Keratinocyte (primary cell): Measurements from ENCODE around the gene TRIM10. TPM values are rescaled to one million over a fixed set of nuclear protein-coding genes. Genes with fewer than 3 reads are reported as not detected.

Experiments
- DNase-seq: peaks from one replicate; pipeline ENCODE4 v3.0.0-alpha.2; 2011; ENCODE audit warnings: low read depth, missing footprints, low spot score
- FAIRE-seq: peaks from 2 replicates; lab custom pipeline; 2011; peaks lifted over from hg19 to GRCh38; lab: Jason Lieb, UNC
- H2AFZ ChIP-seq: 2 replicates; pipeline ENCODE4 v1.6.0; 2012; ENCODE audit warnings: low read length, control low read depth, inconsistent platforms; ENCODE audit not compliant: control insufficient read depth
- H3K27ac ChIP-seq: 2 replicates; pipeline ENCODE4 v1.5.1; 2011; ENCODE audit warnings: low read length; ENCODE audit not compliant: control insufficient read depth, insufficient read depth
- H3K27me3 ChIP-seq: 3 replicates; pipeline ENCODE4 v1.6.0; 2011; ENCODE audit warnings: low read length; ENCODE audit not compliant: control insufficient read depth, insufficient read depth; ENCODE audit errors: extremely low read depth
- H3K36me3 ChIP-seq, 2 experiments: 2 replicates in 1 of 2; 3 replicates in 1 of 2; pipeline ENCODE4 v1.5.1; 2011; ENCODE audit warnings: low read length in 2 of 2, mild to moderate bottlenecking in 1 of 2; ENCODE audit not compliant: control insufficient read depth in 2 of 2, insufficient read depth in 2 of 2; ENCODE audit errors: extremely low read depth in 1 of 2
- H3K4me1 ChIP-seq: 3 replicates; pipeline ENCODE4 v1.5.1; 2011; ENCODE audit warnings: low read length; ENCODE audit not compliant: control insufficient read depth, insufficient read depth; ENCODE audit errors: extremely low read depth
- H3K4me2 ChIP-seq: 3 replicates; pipeline ENCODE4 v1.6.0; 2011; ENCODE audit warnings: low read depth, low read length; ENCODE audit not compliant: control insufficient read depth, insufficient read depth; ENCODE audit errors: extremely low read depth
- H3K4me3 ChIP-seq, 3 experiments: fragments of 200-600 bp in 1 of 3; sonication (generic) in 1 of 3; 2 replicates in 2 of 3; 3 replicates in 1 of 3; pipeline ENCODE4 v1.5.1; 2011 to 2016; ENCODE audit warnings: low read length in 3 of 3, mild to moderate bottlenecking in 3 of 3, control low read depth in 2 of 3, inconsistent platforms in 1 of 3, low read depth in 1 of 3, mixed read lengths in 1 of 3, mixed run types in 1 of 3, moderate library complexity in 1 of 3; ENCODE audit not compliant: control insufficient read depth in 2 of 3, insufficient read depth in 2 of 3; ENCODE audit errors: extremely low read depth in 1 of 3
- H3K79me2 ChIP-seq: 2 replicates; pipeline ENCODE4 v1.6.0; 2012; ENCODE audit warnings: low read length; ENCODE audit not compliant: control insufficient read depth, insufficient read depth
- H3K9ac ChIP-seq: 3 replicates; pipeline ENCODE4 v1.6.0; 2011; ENCODE audit warnings: low read length; ENCODE audit not compliant: control insufficient read depth, insufficient read depth; ENCODE audit errors: extremely low read depth
- H3K9me1 ChIP-seq: 3 replicates; pipeline ENCODE4 v1.6.0; 2011; ENCODE audit warnings: low read length; ENCODE audit not compliant: control insufficient read depth, insufficient read depth; ENCODE audit errors: extremely low read depth
- H3K9me3 ChIP-seq: 2 replicates; pipeline ENCODE4 v1.5.1; 2012; ENCODE audit warnings: low read depth, low read length; ENCODE audit not compliant: control insufficient read depth
- H4K20me1 ChIP-seq: 3 replicates; pipeline ENCODE4 v1.6.0; 2011; ENCODE audit warnings: low read length; ENCODE audit not compliant: control insufficient read depth, insufficient read depth; ENCODE audit errors: extremely low read depth
- CTCF ChIP-seq, 3 experiments: IDR thresholded peaks in 1 of 3; conservative IDR thresholded peaks in 1 of 3; optimal IDR thresholded peaks in 1 of 3; 2 replicates in 2 of 3; 3 replicates in 1 of 3; pipeline versions ENCODE3 to v1.5.1; 2011; ENCODE audit warnings: low read length in 3 of 3, mild to moderate bottlenecking in 3 of 3, moderate library complexity in 2 of 3, control low read depth in 1 of 3, inconsistent platforms in 1 of 3; ENCODE audit not compliant: insufficient read depth in 2 of 3; ENCODE audit errors: extremely low read depth in 1 of 3
- EZH2 ChIP-seq: IDR thresholded peaks from one replicate; pipeline ENCODE4 v1.6.1; 2012; ENCODE audit warnings: inconsistent platforms, mild to moderate bottlenecking, low read length, moderate library complexity
- dilution Hi-C: fragments of 300-500 bp; cut with MboI; formaldehyde crosslinking; loops from one replicate; pipeline ENCODE4 v1.7.0; 2020; ENCODE audit warnings: low sequenced_read_pairs; ENCODE audit not compliant: extremely low pct_ligation_motif_present
- polyA plus RNA-seq, 5 experiments: library from polyadenylated mRNA; depleted of rRNA in 3 of 5; stranded (reverse) in 3 of 5; stranded (forward) in 1 of 5; unstranded in 1 of 5; fragments of >200 nt; gene quantifications; 1 replicate in 1 of 5; 2 replicates in 3 of 5; 3 replicates in 1 of 5; pipeline versions ENCODE4 v1.2.1 to v1.2.3, GENCODE V29; 2011 to 2012; ENCODE audit warnings: missing spikeins in 2 of 5, low read depth in 1 of 5, low replicate concordance in 1 of 5

Gene TRIM10
- polyA plus RNA-seq, 1 donor (not counting 4 experiments of a cell fraction or from before 2014, with no cell fraction given), result not detected

- dilution Hi-C loops, result no loop called here
- H2AFZ ChIP-seq, result no peak overlapping the region
- no peaks in the 10 kb centered on the region for H4K20me1 ChIP-seq
- no peaks in the 10 kb centered on the region for H3K36me3 ChIP-seq
- TF ChIP-seq CTCF (optimal IDR thresholded peaks at IDR 0.05 in 1 of 3, IDR thresholded peaks at IDR 0.05 in 1 of 3, conservative IDR thresholded peaks at IDR 0.05 in 1 of 3; ENCODE audit: extremely low read depth in 1 of 3, insufficient read depth in 2 of 3, low read length in 3 of 3) (no peak), EZH2 (no peak)
- H3K4me3 ChIP-seq, result no peak overlapping the region
- H3K9ac ChIP-seq, result no peak overlapping the region
- DNase-seq, result no peak
- H3K27ac ChIP-seq, result no peak overlapping the region
- no peaks in the 10 kb centered on the region for H3K9me3 ChIP-seq
- no peak overlapping the region for H3K4me2 ChIP-seq
- no peaks in the 10 kb centered on the region for H3K9me1 ChIP-seq
- no peak for FAIRE-seq
- H3K79me2 ChIP-seq, result no peaks in the 10 kb centered on the region
- H3K4me1 ChIP-seq, result no peaks in the 10 kb centered on the region
- peaks cover 29% of the 10 kb centered on the region for H3K27me3 ChIP-seq
Measured at GRCh38 chr6:30163918-30164654, 3.1 kb upstream of the TRIM10 start.

DNA sequence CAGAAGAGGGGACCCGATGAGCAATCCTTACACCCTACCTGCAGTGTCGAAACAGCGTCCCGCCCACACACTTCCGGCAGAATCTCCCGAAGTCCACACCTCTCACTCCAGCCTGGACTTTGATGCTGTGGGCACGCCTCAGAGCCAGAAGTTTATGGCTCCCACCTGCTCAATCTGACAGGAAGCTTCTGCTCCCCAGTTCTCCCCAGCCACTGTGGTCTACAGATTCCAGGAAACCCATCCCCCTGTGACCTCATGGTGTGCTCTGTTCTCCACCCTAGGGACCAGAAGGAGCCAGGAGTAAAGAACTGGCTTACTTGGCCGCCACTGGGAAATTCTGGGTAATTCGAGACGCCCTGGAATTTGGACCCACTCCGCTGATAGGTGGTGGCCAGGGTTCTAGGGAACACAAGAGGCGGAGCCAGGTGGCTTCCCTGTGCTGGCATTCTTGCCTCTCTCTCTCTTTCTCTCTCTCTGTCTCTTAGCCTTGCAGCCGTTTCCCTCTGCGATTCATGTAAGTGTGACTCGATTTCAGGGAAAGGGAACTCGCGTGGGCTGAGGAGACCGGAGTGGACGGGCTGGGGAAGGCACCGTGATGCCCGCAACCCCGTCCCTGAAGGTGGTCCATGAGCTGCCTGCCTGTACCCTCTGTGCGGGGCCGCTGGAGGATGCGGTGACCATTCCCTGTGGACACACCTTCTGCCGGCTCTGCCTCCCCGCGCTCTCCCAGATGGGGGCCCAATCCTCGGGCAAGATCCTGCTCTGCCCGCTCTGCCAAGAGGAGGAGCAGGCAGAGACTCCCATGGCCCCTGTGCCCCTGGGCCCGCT, 2.3 kb upstream of the TRIM10 start, which contains the start of gene TRIM15:
Gene TRIM15 (plus strand): TSS at position 457 of the 828 bp plus-strand sequence. CDS start 139 bp downstream, at position 596.
- no peak for FAIRE-seq
- H3K4me2 ChIP-seq, result no peak within 1 kb of the TSS

More for the DNA sequence above, 2.3 kb upstream of the TRIM10 start, which contains the start of gene TRIM15:
- Histone ChIP-seq H3K79me2 (no peaks in the 10 kb centered on the region), H3K9ac (no peak within 1 kb of the TSS), H2AFZ (no peak within 1 kb of the TSS), H3K9me1 (no peaks in the 10 kb centered on the region), H3K4me3 (no peak within 1 kb of the TSS), H3K36me3 (no peaks in the 10 kb centered on the region), H3K9me3 (no peaks in the 10 kb centered on the region), H3K27me3 (peaks cover 21% of the 10 kb centered on the region), H3K27ac (no peak within 1 kb of the TSS), H4K20me1 (no peaks in the 10 kb centered on the region), H3K4me1 (no peaks in the 10 kb centered on the region)
- TF ChIP-seq CTCF (optimal IDR thresholded peaks at IDR 0.05 in 1 of 3, IDR thresholded peaks at IDR 0.05 in 1 of 3, conservative IDR thresholded peaks at IDR 0.05 in 1 of 3; ENCODE audit: extremely low read depth in 1 of 3, insufficient read depth in 2 of 3, low read length in 3 of 3), result no peak
- dilution Hi-C loops, result no loop called here
- DNase-seq, result no peak
